ENCODE data around the gene MAN2A1. TPM values are rescaled to one million over a fixed set of nuclear protein-coding genes. Genes with fewer than 3 reads are reported as not detected.
A peak's percentile ranks its signal among the peaks of the same experiment; 100 is the strongest.

MAN2A1 gene
- total and polyA plus RNA-seq, 2 experiments from 2014 or later: 32.5 to 129 TPM

DNA sequence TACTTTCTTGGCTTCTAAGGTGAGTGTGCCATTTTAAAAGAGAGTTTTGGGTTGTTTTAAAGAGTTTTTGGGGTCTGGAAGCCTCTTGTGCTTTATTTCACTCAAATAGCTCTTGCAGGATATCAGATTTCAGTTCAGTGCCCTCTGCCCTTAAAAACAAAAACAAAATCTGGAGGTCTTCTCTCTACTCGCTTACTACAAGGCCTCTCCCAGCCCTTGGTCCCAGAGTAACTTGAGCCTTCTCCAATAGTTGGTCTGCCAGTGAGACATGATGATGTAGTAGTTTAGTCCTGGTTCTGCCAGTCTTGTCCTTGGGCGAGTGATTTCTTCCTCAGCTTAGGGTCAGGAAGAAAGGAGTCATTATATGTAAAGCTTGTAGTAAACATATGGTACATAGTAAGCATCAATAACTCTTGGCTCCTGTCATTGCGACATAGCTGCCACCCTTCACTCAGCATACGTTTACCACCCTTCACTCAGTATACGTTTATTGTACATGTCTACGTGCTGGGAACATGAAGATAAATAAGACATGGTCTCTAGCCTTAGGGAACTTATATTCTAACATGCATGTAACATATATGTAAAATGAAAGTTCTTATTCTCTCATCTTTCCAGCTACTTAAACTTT lies 147.6 kb downstream of the MAN2A1 start:
- Histone ChIP-seq H3K9me2 (ENCODE audit: insufficient read depth) (no peaks in the 10 kb centered on the region), H3K4me1 (ENCODE audit: insufficient read depth) (peaks cover 38% of the 10 kb centered on the region), H3K36me3 (ENCODE audit: insufficient read depth) (peaks cover 4% of the 10 kb centered on the region; the same call in 1 of the 2 replicates), H3K27me3 (ENCODE audit: insufficient read depth) (no peaks in the 10 kb centered on the region), H3K79me2 (replicated peaks; ENCODE audit: insufficient read depth) (no peaks in the 10 kb centered on the region), H3F3A (replicated peaks; ENCODE audit: low read depth) (no peaks in the 10 kb centered on the region), H2AFZ (no peak overlapping the region), H4K20me1 (replicated peaks; ENCODE audit: insufficient read depth) (no peaks in the 10 kb centered on the region), H3K4me2 (peak overlapping the region; percentile 59), H3K27ac (ENCODE audit: low read depth) (peak overlapping the region; percentile 76), H3K4me3 (no peak overlapping the region)
- no peak overlapping the region for H3K4me3 Mint-ChIP-seq
- TF ChIP-seq ZNF331 (CRISPR knock-in tag; IDR thresholded peaks at IDR 0.05; ENCODE audit: low read depth): no peak
- H3K4me1 Mint-ChIP-seq: peaks cover 45% of the 10 kb centered on the region
- H3K27me3 Mint-ChIP-seq (ENCODE audit: insufficient read depth, low read depth, poor library complexity): no peaks in the 10 kb centered on the region
- peaks cover 59% of the 10 kb centered on the region for H3K36me3 Mint-ChIP-seq (ENCODE audit: low read depth)
- ATAC-seq: peak; percentile 32
- DNase-seq (ENCODE audit: low spot score): peak; percentile 22
- peak overlapping the region; percentile 85 for H3K27ac Mint-ChIP-seq
- peaks cover 11% of the 10 kb centered on the region for H3K9me3 Mint-ChIP-seq

DNA sequence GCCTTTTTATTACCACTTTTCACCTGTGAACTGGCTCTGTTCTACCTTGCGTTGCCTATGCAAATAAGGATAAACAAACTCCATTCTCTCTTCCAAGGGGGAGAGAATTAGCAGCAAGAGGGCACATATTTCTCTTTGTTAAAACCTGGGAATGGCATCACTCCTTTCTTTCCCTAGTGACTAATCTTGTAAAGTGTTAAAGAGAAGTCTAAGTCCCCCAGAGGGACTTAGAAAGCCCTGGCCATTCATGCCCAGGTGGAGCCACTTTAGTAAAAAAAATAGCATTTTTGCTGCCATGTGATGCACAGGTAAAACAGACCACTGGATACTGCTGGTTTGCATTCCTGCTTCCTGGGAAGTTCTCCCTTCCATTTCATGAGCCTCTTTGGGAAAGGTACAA lies 148.4 kb downstream of the MAN2A1 start:
- ATAC-seq: peak; percentile 77
- Histone ChIP-seq H2AFZ (no peak overlapping the region), H3K79me2 (replicated peaks; ENCODE audit: insufficient read depth) (no peaks in the 10 kb centered on the region), H3F3A (replicated peaks; ENCODE audit: low read depth) (no peaks in the 10 kb centered on the region), H3K4me2 (peak overlapping the region; percentile 59), H3K27me3 (ENCODE audit: insufficient read depth) (no peaks in the 10 kb centered on the region), H4K20me1 (replicated peaks; ENCODE audit: insufficient read depth) (no peaks in the 10 kb centered on the region), H3K9me2 (ENCODE audit: insufficient read depth) (no peaks in the 10 kb centered on the region), H3K4me1 (ENCODE audit: insufficient read depth) (peaks cover 38% of the 10 kb centered on the region), H3K36me3 (ENCODE audit: insufficient read depth) (peaks cover 4% of the 10 kb centered on the region; the same call in 1 of the 2 replicates), H3K27ac (ENCODE audit: low read depth) (peak overlapping the region; percentile 76), H3K4me3 (no peak overlapping the region)
- Mint-ChIP-seq H3K27ac (peak overlapping the region; percentile 85), H3K27me3 (ENCODE audit: insufficient read depth, low read depth, poor library complexity) (no peaks in the 10 kb centered on the region), H3K4me3 (no peak overlapping the region; the same call in 2 of the 3 replicates), H3K4me1 (peaks cover 45% of the 10 kb centered on the region), H3K9me3 (peaks cover 7% of the 10 kb centered on the region), H3K36me3 (ENCODE audit: low read depth) (peaks cover 56% of the 10 kb centered on the region)
- peak; percentile 56 for DNase-seq (ENCODE audit: low spot score)
- TF ChIP-seq, protein P1, sequence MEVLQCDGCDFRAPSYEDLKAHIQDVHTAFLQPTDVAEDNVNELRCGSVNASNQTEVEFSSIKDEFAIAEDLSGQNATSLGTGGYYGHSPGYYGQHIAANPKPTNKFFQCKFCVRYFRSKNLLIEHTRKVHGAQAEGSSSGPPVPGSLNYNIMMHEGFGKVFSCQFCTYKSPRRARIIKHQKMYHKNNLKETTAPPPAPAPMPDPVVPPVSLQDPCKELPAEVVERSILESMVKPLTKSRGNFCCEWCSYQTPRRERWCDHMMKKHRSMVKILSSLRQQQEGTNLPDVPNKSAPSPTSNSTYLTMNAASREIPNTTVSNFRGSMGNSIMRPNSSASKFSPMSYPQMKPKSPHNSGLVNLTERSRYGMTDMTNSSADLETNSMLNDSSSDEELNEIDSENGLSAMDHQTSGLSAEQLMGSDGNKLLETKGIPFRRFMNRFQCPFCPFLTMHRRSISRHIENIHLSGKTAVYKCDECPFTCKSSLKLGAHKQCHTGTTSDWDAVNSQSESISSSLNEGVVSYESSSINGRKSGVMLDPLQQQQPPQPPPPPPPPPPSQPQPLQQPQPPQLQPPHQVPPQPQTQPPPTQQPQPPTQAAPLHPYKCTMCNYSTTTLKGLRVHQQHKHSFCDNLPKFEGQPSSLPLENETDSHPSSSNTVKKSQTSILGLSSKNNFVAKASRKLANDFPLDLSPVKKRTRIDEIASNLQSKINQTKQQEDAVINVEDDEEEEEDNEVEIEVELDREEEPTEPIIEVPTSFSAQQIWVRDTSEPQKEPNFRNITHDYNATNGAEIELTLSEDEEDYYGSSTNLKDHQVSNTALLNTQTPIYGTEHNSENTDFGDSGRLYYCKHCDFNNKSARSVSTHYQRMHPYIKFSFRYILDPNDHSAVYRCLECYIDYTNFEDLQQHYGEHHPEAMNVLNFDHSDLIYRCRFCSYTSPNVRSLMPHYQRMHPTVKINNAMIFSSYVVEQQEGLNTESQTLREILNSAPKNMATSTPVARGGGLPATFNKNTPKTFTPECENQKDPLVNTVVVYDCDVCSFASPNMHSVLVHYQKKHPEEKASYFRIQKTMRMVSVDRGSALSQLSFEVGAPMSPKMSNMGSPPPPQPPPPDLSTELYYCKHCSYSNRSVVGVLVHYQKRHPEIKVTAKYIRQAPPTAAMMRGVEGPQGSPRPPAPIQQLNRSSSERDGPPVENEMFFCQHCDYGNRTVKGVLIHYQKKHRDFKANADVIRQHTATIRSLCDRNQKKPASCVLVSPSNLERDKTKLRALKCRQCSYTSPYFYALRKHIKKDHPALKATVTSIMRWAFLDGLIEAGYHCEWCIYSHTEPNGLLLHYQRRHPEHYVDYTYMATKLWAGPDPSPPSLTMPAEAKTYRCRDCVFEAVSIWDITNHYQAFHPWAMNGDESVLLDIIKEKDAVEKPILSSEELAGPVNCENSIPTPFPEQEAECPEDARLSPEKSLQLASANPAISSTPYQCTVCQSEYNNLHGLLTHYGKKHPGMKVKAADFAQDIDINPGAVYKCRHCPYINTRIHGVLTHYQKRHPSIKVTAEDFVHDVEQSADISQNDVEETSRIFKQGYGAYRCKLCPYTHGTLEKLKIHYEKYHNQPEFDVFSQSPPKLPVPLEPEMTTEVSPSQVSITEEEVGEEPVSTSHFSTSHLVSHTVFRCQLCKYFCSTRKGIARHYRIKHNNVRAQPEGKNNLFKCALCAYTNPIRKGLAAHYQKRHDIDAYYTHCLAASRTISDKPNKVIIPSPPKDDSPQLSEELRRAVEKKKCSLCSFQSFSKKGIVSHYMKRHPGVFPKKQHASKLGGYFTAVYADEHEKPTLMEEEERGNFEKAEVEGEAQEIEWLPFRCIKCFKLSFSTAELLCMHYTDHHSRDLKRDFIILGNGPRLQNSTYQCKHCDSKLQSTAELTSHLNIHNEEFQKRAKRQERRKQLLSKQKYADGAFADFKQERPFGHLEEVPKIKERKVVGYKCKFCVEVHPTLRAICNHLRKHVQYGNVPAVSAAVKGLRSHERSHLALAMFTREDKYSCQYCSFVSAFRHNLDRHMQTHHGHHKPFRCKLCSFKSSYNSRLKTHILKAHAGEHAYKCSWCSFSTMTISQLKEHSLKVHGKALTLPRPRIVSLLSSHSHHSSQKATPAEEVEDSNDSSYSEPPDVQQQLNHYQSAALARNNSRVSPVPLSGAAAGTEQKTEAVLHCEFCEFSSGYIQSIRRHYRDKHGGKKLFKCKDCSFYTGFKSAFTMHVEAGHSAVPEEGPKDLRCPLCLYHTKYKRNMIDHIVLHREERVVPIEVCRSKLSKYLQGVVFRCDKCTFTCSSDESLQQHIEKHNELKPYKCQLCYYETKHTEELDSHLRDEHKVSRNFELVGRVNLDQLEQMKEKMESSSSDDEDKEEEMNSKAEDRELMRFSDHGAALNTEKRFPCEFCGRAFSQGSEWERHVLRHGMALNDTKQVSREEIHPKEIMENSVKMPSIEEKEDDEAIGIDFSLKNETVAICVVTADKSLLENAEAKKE (CRISPR knock-in tag; IDR thresholded peaks at IDR 0.05): peak; percentile 54
- TF ChIP-seq EZH2phosphoT487 (IDR thresholded peaks at IDR 0.05; ENCODE audit: unreplicated experiment): no peak
